ENCODE data around the gene MYLK.

GRCh38 chr3:123755085-123755484 lies 129.0 kb downstream of the MYLK start:
- TF ChIP-seq, protein P1, sequence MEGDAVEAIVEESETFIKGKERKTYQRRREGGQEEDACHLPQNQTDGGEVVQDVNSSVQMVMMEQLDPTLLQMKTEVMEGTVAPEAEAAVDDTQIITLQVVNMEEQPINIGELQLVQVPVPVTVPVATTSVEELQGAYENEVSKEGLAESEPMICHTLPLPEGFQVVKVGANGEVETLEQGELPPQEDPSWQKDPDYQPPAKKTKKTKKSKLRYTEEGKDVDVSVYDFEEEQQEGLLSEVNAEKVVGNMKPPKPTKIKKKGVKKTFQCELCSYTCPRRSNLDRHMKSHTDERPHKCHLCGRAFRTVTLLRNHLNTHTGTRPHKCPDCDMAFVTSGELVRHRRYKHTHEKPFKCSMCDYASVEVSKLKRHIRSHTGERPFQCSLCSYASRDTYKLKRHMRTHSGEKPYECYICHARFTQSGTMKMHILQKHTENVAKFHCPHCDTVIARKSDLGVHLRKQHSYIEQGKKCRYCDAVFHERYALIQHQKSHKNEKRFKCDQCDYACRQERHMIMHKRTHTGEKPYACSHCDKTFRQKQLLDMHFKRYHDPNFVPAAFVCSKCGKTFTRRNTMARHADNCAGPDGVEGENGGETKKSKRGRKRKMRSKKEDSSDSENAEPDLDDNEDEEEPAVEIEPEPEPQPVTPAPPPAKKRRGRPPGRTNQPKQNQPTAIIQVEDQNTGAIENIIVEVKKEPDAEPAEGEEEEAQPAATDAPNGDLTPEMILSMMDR (optimal IDR thresholded peaks at IDR 0.05 in 1 of 3, IDR thresholded peaks at IDR 0.05 in 1 of 3, conservative IDR thresholded peaks at IDR 0.05 in 1 of 3; ENCODE audit: extremely low read depth in 1 of 3, insufficient read depth in 2 of 3, low read length in 3 of 3) = no peak
- TF ChIP-seq EZH2 (IDR thresholded peaks at IDR 0.05; ENCODE audit: low read length) = no peak

Measured in keratinocyte (primary cell).